GM06990 (cell line): ENCODE data around the gene CCDC57.

Experiments
- DNase-seq: peaks from one replicate; pipeline ENCODE4 v3.0.0-alpha.2; 2011; ENCODE audit not compliant: insufficient read length; ENCODE audit errors: extremely low read depth
- H3K27me3 ChIP-seq: replicated peaks from 2 replicates; pipeline ENCODE4 v1.6.0; 2011; ENCODE audit warnings: low read length; ENCODE audit not compliant: control insufficient read depth, insufficient read depth
- H3K36me3 ChIP-seq: 2 replicates; pipeline ENCODE4 v1.5.1; 2011; ENCODE audit warnings: low read length; ENCODE audit not compliant: control insufficient read depth, insufficient read depth
- H3K4me3 ChIP-seq: replicated peaks from 2 replicates; pipeline ENCODE4 v1.5.1; 2011; ENCODE audit warnings: low read depth, mild to moderate bottlenecking, control low read depth, low read length
- CTCF ChIP-seq: IDR thresholded peaks from 2 replicates; pipeline ENCODE4 v1.5.1; 2011; ENCODE audit warnings: low read length, control low read depth, mild to moderate bottlenecking, inconsistent platforms; ENCODE audit not compliant: insufficient read depth, poor library complexity, severe bottlenecking

Gene CCDC57

DNA sequence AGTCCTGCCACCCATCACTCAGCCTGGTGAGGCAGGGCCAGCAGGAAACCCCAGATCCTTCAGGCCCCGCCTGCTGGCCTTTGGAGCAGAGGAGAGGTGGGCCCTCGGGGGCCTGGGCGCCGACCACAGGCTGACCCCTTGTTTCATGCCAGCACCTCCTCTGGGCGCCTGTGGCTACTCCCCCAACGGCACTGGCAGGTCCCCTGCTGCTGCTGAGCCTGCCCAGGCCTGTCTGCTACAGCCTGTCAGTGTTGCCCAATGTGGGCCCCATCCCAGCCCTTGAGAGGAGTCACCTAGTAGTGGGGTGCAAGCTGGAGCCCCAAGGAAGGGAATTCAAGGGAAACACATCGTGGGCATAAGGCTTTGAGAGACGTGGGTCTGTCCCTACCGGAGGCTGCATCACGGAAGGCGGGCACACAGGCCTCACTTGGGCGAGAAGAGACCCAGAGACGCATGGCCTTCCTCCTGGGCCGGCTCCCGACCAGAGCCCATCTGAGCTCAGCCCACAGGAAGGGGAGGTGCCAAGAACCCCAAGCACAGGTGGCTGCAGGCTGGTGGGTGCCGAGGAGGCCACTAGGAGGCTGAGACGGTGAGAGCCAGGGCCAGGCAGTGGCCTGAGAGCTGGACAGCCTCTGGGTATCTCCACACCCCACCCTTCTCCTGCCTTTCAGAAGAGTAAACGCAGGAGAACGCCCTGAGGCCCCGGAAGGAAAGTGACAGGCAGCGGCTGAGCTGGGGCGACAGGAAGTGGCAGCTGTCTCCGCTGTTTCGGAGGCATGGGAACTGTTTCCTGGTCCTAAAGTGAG, 106.6 kb downstream of the CCDC57 start:
- TF ChIP-seq CTCF = peak; percentile 63
- peak; percentile 80 for DNase-seq
- H3K27me3 ChIP-seq = no peaks in the 10 kb centered on the region
- H3K36me3 ChIP-seq = peaks cover 4% of the 10 kb centered on the region
- peak overlapping the region; percentile 68 for H3K4me3 ChIP-seq

DNA sequence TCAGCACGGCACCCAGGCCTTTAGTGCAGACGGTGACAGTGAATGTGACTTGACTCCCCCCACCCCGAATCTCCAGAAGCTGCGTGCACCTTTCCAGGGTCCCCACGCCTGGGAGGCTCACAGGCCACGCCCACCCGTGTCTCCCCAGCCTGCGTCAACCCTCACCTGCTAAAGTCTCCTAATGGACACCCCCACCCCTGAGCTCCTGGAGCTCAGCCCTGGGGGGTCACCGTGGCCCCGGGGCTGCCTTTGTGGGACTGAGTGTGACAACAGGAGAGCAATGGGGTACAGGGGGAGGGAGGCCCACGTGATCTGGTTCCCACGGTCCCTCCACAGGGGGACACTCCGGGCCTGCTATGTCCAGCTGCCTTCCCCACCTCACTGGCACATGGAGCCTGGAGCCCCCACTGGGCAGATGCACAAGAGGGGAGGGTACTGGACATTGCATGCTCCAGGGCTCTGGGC, 107.2 kb downstream of the CCDC57 start:
- no peak for DNase-seq
- Histone ChIP-seq H3K27me3 (no peaks in the 10 kb centered on the region), H3K4me3 (peak overlapping the region; percentile 68), H3K36me3 (peaks cover 5% of the 10 kb centered on the region)
- no peak for TF ChIP-seq CTCF

DNA sequence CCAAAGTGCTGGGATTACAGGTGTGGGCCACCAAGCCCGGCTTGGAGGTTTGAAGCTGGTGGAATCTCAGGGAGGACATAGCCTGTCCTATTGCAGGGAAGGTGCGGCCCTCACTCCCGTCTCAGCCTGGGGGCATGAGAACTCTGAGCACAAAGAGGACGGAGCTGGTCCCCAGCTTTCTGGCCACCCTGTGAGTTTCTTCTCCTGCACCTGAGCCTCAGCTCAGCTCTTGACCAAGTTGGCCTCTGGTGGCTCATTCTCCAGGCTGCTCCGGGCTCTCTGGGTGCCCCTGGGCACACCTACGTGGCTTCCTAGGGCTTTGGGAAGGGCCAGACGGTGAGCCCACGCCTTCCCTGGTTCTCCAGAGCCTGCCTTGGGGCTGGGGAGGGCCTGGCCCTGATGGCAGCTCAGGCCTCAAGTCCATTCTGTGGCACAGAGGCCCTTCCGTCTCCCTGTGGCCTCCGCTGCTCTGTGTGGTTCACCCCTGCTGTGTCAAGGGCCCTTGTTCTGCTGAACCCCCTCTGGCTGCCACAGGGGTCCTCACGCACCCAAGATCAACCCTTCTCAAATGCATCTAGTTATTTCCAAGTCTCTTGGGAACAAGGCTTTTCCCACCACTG, 107.7 kb downstream of the CCDC57 start:
- TF ChIP-seq CTCF = no peak
- H3K36me3 ChIP-seq = peaks cover 5% of the 10 kb centered on the region
- no peak overlapping the region for H3K4me3 ChIP-seq
- H3K27me3 ChIP-seq = no peaks in the 10 kb centered on the region
- no peak for DNase-seq

DNA sequence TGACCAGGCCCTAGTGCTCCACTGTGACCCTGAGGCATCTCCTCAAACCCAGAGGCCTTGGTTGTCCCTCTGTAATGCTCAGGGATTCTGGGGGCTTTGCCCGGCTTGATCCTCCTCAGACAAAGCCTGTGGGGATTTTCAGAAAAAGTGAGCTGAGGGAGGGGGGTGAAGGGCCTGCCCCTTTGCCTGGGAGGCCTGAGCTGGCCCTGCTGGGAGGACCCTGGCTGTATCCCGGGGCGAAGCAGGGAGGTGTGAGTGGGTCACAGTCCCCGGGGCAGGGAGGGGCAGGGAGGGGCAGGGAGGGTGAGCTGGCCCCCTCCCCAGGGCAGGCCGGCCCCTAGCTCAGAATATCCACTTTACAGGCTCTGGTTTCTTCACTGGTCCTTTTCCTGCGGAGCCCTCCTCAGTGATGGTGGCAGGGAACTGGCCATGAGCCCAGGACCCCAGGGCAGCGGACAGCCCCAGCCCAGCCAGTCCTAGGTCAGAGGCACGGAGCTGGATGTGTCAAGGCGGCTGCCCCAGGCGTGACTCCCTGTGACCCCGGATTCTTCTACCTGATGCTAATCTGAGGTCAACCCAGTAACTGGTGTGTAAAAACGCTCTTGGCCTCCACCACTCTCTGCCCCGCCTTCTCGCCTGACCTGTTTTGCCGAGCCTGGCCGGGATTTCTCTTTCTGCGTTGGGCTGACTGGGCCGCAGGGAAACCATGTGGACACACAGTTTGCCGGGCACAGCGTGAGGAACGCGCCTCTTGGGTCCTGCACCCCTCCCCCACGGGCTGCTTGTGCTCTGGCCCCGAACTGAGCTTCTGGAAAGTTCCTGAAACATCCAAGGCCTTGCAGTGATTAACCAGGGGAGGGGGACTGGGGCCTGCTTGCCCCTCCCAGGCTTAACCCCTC, 108.8 kb downstream of the CCDC57 start:
- no peak for DNase-seq
- Histone ChIP-seq H3K36me3 (peaks cover 5% of the 10 kb centered on the region), H3K27me3 (no peaks in the 10 kb centered on the region), H3K4me3 (no peak overlapping the region)
- TF ChIP-seq CTCF = no peak

- no peaks in the 10 kb centered on the region for H3K27me3 ChIP-seq
- DNase-seq = no peak
- H3K4me3 ChIP-seq = no peak overlapping the region
- H3K36me3 ChIP-seq = peaks cover 5% of the 10 kb centered on the region
- TF ChIP-seq CTCF = no peak
Measured at GRCh38 chr17:82101767-82102679, 110.6 kb downstream of the CCDC57 start.
